GM19099 (cell line): ENCODE measurements around the gene CBX4.

Experiments
- POLR2A ChIP-seq: IDR thresholded peaks from 3 replicates; pipeline ENCODE4 v1.6.1; 2011; ENCODE audit warnings: low read depth; ENCODE audit not compliant: insufficient read length; ENCODE audit errors: extremely low read depth

The CBX4 gene

GRCh38 chr17:79814127-79814973 lies 24.9 kb downstream of the CBX4 start:
- no peak for TF ChIP-seq POLR2A

- TF ChIP-seq POLR2A, result no peak
Observed at GRCh38 chr17:79813297-79814126, 25.7 kb downstream of the CBX4 start.

GRCh38 chr17:79812353-79813258 lies 26.6 kb downstream of the CBX4 start:
- TF ChIP-seq POLR2A, result no peak

- no peak for TF ChIP-seq POLR2A
Observed at GRCh38 chr17:79811868-79812352, 27.3 kb downstream of the CBX4 start.

GRCh38 chr17:79811011-79811867 lies 28.0 kb downstream of the CBX4 start:
- no peak for TF ChIP-seq POLR2A

GRCh38 chr17:79810130-79811010 lies 28.9 kb downstream of the CBX4 start:
- no peak for TF ChIP-seq POLR2A

- TF ChIP-seq POLR2A, result no peak
Observed at GRCh38 chr17:79809530-79810129, 29.6 kb downstream of the CBX4 start.

GRCh38 chr17:79808763-79809529 lies 30.3 kb downstream of the CBX4 start:
- no peak for TF ChIP-seq POLR2A

GRCh38 chr17:79806863-79807720 lies 32.1 kb downstream of the CBX4 start:
- no peak for TF ChIP-seq POLR2A

- no peak for TF ChIP-seq POLR2A
Observed at GRCh38 chr17:79806446-79806760, 32.8 kb downstream of the CBX4 start.
